ENCODE data around the gene OSBPL2. TPM values are rescaled to one million over a fixed set of nuclear protein-coding genes. Genes with fewer than 3 reads are reported as not detected.

Gene OSBPL2
- total and polyA plus RNA-seq, 2 experiments from 2014 or later = 16.6 to 31.2 TPM

- no peak overlapping the region for H2AFZ ChIP-seq
- peaks cover 16% of the 10 kb centered on the region; the same call in 1 of the 2 replicates for H3K36me3 ChIP-seq (ENCODE audit: insufficient read depth)
- H3K27me3 Mint-ChIP-seq (ENCODE audit: insufficient read depth, low read depth, poor library complexity) = peaks cover 2% of the 10 kb centered on the region
- peaks cover 41% of the 10 kb centered on the region for H3K36me3 Mint-ChIP-seq (ENCODE audit: low read depth)
- no peaks in the 10 kb centered on the region for H3K4me1 ChIP-seq (ENCODE audit: insufficient read depth)
- no peak overlapping the region for H3K4me3 ChIP-seq
- no peak for ATAC-seq
- no peaks in the 10 kb centered on the region for H3K9me2 ChIP-seq (ENCODE audit: insufficient read depth)
- H3K9me3 Mint-ChIP-seq = no peaks in the 10 kb centered on the region
- no peak overlapping the region for H3K4me2 ChIP-seq
- no peak overlapping the region for H3K4me3 Mint-ChIP-seq
- DNase-seq (ENCODE audit: low spot score) = no peak
- no peak overlapping the region for H3K27ac Mint-ChIP-seq
- H4K20me1 ChIP-seq (replicated peaks; ENCODE audit: insufficient read depth) = no peaks in the 10 kb centered on the region
- no peaks in the 10 kb centered on the region for H3K27me3 ChIP-seq (ENCODE audit: insufficient read depth)
- 0 out of 2 replicates have a peak, but pooled peaks cover 3% of the 10 kb centered on the region for H3F3A ChIP-seq (replicated peaks; ENCODE audit: low read depth)
- H3K27ac ChIP-seq (ENCODE audit: low read depth) = no peak overlapping the region
- no peaks in the 10 kb centered on the region; the same call in 2 of the 3 replicates for H3K4me1 Mint-ChIP-seq
- no peak for TF ChIP-seq CREB1 (CRISPR knock-in tag; IDR thresholded peaks at IDR 0.05; ENCODE audit: low read depth)
- TF ChIP-seq ETS1 (IDR thresholded peaks at IDR 0.05) = no peak
- TF ChIP-seq POLR2AphosphoS5 (IDR thresholded peaks at IDR 0.05; ENCODE audit: low read depth) = no peak
- no peak for TF ChIP-seq STAT1 (IDR thresholded peaks at IDR 0.05; ENCODE audit: unreplicated experiment)
- TF ChIP-seq CTCF (conservative IDR thresholded peaks at IDR 0.05; ENCODE audit: low read depth in 2 of 2) = no peak
- no peak for TF ChIP-seq JUNB (IDR thresholded peaks at IDR 0.05; ENCODE audit: unreplicated experiment)
- TF ChIP-seq ZNF114 (CRISPR knock-in tag; IDR thresholded peaks at IDR 0.05) = no peak
- TF ChIP-seq ZNF331 (CRISPR knock-in tag; IDR thresholded peaks at IDR 0.05; ENCODE audit: low read depth) = no peak
- no peak for TF ChIP-seq NANOG (IDR thresholded peaks at IDR 0.05; ENCODE audit: borderline replicate concordance)
- TF ChIP-seq REST (IDR thresholded peaks at IDR 0.05; ENCODE audit: unreplicated experiment) = no peak
- TF ChIP-seq, protein P1, sequence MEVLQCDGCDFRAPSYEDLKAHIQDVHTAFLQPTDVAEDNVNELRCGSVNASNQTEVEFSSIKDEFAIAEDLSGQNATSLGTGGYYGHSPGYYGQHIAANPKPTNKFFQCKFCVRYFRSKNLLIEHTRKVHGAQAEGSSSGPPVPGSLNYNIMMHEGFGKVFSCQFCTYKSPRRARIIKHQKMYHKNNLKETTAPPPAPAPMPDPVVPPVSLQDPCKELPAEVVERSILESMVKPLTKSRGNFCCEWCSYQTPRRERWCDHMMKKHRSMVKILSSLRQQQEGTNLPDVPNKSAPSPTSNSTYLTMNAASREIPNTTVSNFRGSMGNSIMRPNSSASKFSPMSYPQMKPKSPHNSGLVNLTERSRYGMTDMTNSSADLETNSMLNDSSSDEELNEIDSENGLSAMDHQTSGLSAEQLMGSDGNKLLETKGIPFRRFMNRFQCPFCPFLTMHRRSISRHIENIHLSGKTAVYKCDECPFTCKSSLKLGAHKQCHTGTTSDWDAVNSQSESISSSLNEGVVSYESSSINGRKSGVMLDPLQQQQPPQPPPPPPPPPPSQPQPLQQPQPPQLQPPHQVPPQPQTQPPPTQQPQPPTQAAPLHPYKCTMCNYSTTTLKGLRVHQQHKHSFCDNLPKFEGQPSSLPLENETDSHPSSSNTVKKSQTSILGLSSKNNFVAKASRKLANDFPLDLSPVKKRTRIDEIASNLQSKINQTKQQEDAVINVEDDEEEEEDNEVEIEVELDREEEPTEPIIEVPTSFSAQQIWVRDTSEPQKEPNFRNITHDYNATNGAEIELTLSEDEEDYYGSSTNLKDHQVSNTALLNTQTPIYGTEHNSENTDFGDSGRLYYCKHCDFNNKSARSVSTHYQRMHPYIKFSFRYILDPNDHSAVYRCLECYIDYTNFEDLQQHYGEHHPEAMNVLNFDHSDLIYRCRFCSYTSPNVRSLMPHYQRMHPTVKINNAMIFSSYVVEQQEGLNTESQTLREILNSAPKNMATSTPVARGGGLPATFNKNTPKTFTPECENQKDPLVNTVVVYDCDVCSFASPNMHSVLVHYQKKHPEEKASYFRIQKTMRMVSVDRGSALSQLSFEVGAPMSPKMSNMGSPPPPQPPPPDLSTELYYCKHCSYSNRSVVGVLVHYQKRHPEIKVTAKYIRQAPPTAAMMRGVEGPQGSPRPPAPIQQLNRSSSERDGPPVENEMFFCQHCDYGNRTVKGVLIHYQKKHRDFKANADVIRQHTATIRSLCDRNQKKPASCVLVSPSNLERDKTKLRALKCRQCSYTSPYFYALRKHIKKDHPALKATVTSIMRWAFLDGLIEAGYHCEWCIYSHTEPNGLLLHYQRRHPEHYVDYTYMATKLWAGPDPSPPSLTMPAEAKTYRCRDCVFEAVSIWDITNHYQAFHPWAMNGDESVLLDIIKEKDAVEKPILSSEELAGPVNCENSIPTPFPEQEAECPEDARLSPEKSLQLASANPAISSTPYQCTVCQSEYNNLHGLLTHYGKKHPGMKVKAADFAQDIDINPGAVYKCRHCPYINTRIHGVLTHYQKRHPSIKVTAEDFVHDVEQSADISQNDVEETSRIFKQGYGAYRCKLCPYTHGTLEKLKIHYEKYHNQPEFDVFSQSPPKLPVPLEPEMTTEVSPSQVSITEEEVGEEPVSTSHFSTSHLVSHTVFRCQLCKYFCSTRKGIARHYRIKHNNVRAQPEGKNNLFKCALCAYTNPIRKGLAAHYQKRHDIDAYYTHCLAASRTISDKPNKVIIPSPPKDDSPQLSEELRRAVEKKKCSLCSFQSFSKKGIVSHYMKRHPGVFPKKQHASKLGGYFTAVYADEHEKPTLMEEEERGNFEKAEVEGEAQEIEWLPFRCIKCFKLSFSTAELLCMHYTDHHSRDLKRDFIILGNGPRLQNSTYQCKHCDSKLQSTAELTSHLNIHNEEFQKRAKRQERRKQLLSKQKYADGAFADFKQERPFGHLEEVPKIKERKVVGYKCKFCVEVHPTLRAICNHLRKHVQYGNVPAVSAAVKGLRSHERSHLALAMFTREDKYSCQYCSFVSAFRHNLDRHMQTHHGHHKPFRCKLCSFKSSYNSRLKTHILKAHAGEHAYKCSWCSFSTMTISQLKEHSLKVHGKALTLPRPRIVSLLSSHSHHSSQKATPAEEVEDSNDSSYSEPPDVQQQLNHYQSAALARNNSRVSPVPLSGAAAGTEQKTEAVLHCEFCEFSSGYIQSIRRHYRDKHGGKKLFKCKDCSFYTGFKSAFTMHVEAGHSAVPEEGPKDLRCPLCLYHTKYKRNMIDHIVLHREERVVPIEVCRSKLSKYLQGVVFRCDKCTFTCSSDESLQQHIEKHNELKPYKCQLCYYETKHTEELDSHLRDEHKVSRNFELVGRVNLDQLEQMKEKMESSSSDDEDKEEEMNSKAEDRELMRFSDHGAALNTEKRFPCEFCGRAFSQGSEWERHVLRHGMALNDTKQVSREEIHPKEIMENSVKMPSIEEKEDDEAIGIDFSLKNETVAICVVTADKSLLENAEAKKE (CRISPR knock-in tag; IDR thresholded peaks at IDR 0.05) = no peak
- no peak for TF ChIP-seq EZH2 (IDR thresholded peaks at IDR 0.05; ENCODE audit: low read depth, unreplicated experiment)
- no peak for TF ChIP-seq EZH2phosphoT487 (IDR thresholded peaks at IDR 0.05; ENCODE audit: unreplicated experiment)
- H3K79me2 ChIP-seq (replicated peaks; ENCODE audit: insufficient read depth) = no peaks in the 10 kb centered on the region
Observed at GRCh38 chr20:62282877-62283503, 44.7 kb downstream of the OSBPL2 start.

Measured in GM23338 (cell line).